GM19193 (cell line): Measurements from ENCODE around the gene ZKSCAN3.

Experiments
- POLR2A ChIP-seq: IDR thresholded peaks from 4 replicates; pipeline ENCODE4 v1.6.1; 2011; ENCODE audit not compliant: insufficient read depth, insufficient read length; ENCODE audit errors: extremely low read depth

Gene ZKSCAN3

GRCh38 chr6:28349892-28350737, at the start of gene ZKSCAN3:
Gene ZKSCAN3 (plus strand): TSS chr6:28349947. CDS start chr6:28359587, 9,640 bp downstream.
- TF ChIP-seq POLR2A: peak; percentile 84

GRCh38 chr6:28303570-28303969, 46.2 kb upstream of the ZKSCAN3 start:
- TF ChIP-seq POLR2A: no peak

- TF ChIP-seq POLR2A: no peak
These were observed 38.5 kb upstream of the ZKSCAN3 start for GRCh38 chr6:28311139-28311823.

DNA sequence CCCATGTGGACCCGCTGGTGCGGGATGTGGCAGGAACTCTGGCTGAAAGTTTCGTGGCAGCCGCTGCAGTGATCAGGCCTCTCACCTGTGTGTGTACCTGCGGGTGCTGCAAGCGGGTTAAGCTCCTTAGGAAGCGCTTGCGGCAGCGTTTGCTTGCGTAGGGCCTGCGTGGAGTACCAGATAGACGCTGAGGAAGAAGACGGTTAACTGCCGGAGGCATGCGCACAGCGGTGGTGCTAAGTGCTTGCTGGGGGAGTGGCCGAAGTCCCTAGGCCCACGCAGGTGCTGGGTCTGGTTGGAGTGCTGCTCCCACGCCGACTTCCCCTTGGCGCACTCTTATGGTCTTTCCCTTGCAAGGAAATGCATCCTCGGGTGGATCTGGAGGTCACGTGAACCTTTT, 36.8 kb upstream of the ZKSCAN3 start:
- no peak for TF ChIP-seq POLR2A

DNA sequence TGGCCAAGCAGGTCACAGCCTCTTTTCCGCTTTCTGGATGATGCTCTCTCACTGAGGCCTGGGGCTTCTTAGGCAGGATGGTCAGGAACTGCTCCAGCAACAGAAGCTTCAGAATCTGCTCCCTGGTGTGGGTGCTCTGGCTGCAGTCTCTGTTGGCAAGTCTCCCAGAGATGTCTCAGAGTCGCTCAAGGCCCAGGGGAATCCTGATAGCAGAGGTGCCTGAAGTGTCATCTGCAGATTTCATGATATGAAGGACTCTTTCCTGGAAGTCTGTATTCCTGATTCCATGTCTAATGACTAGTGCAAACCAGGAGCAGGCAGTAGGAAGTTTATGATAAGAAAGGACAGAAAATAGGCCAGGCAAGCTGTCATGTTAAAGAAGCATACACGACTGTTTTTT, 34.1 kb upstream of the ZKSCAN3 start:
- TF ChIP-seq POLR2A: no peak

DNA sequence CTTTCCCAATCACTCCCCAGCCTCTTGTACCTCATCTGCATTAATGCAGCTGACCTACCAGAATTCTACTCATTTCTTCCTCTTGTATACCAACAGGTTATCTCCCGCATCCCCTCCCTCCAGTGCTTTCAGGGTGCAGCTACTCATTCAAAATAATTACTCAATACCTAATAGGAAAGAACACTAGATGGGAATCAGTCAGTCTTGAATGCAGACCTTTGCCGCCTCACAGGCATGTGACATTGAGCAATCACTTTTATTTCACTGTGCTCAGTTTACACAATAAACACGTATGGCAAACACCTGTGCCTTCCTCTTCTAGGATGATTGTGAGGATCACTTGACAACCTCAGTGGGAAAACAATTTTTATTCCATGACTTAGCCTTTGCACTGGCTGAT, 27.1 kb upstream of the ZKSCAN3 start:
- TF ChIP-seq POLR2A: no peak

GRCh38 chr6:28323813-28324424, 25.8 kb upstream of the ZKSCAN3 start:
- no peak for TF ChIP-seq POLR2A

- no peak for TF ChIP-seq POLR2A
These were observed 23.3 kb upstream of the ZKSCAN3 start for GRCh38 chr6:28326371-28326948.

DNA sequence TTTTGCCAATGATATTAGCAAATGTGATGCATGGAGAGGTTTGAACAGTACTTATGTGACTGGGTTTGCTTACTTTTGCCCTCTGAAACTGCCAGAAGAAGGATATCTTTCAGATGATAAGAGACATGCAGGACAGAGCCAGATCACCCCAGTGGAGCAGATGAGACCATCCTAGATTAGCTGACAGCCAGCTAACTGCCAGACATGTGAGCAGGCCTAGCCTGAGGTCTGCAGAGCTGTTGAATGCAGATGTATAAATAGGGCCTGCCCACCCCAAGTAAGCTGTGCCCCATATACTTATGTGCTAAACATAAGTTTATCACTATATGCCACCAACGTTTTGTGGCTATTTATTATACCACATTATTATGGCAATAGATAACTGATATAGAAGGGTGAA, 19.7 kb upstream of the ZKSCAN3 start:
- TF ChIP-seq POLR2A: no peak

DNA sequence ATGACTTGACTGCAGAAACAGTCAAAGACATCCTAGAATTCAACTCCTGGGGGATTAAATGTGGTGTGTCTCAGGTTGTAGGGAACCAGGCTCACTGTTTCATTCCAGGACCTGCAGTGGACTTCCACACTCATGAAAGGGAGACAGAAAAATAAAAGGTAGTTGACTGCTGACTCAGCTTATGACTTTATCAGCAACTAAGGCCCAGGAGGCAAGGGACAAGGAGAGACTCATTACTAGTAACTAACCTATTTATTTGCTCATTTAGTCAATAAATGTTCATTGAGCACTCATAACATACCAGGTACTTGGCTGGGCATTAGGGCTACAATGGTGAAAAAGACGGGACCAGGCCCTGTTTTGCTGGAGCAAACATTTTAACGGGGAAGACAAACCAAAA, 16.7 kb upstream of the ZKSCAN3 start:
- TF ChIP-seq POLR2A: no peak

- no peak for TF ChIP-seq POLR2A
These were observed 16.1 kb upstream of the ZKSCAN3 start for GRCh38 chr6:28333599-28334018.

DNA sequence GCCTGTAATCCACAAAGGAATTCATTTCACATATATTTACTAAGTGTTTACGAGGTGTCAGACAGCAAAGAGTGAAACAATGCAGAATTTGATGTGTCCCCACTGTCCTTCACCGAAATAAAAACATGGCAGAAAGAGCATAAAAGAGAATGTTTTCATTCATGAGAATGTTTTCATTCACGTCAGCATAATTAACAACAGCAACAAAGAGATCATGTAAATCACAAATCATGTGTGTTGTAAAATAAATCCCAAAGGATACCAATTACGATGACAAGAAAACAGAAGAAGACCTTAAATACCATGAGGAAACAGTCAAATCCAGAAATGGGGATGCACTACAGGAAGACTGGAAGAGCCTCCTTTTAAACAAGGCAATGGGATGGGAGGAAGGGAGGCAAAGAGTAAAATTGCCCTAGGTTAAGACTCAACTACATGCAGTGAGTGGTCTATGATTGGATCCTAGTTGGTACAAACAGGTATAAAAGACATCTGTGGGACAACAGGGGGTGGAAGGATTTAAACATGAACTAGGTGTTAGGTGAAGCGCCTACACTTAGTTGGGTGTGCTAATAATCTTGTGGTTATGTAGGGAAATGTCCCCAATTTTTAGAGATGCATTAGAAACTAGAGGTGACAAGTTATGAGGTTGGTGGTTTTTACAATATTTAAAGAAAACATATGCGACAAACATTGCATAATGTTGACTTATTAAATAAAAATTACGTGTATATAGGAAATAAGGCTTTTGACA, 15.3 kb upstream of the ZKSCAN3 start:
- no peak for TF ChIP-seq POLR2A

- no peak for TF ChIP-seq POLR2A
These were observed 14.6 kb upstream of the ZKSCAN3 start for GRCh38 chr6:28335040-28335563.

DNA sequence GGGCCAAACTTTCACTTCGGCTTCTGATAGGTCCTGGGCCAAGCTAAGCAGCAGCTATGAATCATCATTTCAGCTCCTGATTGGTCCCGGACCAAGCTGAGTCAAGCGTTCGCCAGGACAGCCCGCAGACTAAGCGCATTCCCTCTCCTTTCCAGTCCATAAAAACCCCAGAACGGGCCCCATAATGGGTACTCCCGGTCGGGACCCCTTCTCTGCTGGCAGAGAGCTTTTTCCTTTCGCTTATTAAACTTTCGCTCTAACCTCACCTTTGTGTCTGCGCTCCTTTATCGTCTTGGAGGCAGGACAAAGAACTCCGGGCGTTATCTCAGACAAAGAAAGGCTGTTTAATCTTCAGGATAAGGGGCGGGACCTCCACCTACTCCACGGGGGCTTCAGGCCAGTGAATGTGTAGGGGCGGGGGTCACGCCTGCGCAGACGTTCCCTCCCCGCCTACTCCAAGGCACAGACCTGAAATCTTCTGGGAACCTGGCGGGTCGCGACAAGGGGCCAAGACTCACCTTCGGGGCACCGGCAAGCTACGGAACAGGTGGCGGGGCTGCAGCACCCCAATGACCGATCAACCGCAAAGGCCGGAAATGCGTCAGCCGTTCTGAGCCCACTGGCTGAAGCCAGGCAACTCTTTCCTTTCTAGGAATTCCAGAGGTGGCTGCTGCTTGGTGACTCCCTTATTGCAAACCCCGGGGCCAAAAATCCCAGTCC, 14.0 kb upstream of the ZKSCAN3 start, which contains the start of gene ZSCAN31:
TSS of gene ZSCAN31 (minus strand) at position 585 of the 720 bp plus-strand sequence. CDS start 6,465 bp downstream, outside the sequence.
- peak; percentile 64 for TF ChIP-seq POLR2A
